K562 (cell line): ENCODE results near the gene PKD1.

Experiments
- CTCF ChIP-seq, 3 experiments: IDR thresholded peaks in 2 of 3; conservative IDR thresholded peaks in 1 of 3; 2 replicates each; pipeline ENCODE4 v1.5.1; 2011 to 2012; ENCODE audit warnings: low read length in 3 of 3, mild to moderate bottlenecking in 3 of 3, control low read depth in 2 of 3, improper control_type of control experiment in 1 of 3, inconsistent platforms in 1 of 3, low read depth in 1 of 3, mixed read lengths in 1 of 3, moderate library complexity in 1 of 3; ENCODE audit not compliant: insufficient read depth in 2 of 3
- IRF2 ChIP-seq: sonication (generic); formaldehyde crosslinking; IDR thresholded peaks from 2 replicates; pipeline ENCODE4 v1.8.1; 2022; ENCODE audit warnings: mild to moderate bottlenecking, missing genetic modification reagents
- JUNB ChIP-seq: fragments of 450-650 bp; formaldehyde crosslinking; conservative IDR thresholded peaks from 2 replicates; pipeline ENCODE4 v1.4.0; 2020; ENCODE audit warnings: mild to moderate bottlenecking
- MYC ChIP-seq, 2 experiments: fragments of 250-450 bp in 1 of 2; sonication (Bioruptor Pico) in 1 of 2; IDR thresholded peaks; 2 replicates each; pipeline versions ENCODE4 v1.5.1 to v1.6.1; 2012 to 2021; ENCODE audit warnings: low read depth in 2 of 2, borderline replicate concordance in 1 of 2, improper control_type of control experiment in 1 of 2, low read length in 1 of 2, mild to moderate bottlenecking in 1 of 2, moderate library complexity in 1 of 2
- PREB ChIP-seq: sonication (generic); formaldehyde crosslinking; IDR thresholded peaks from 2 replicates; pipeline ENCODE4 v1.8.1; 2023; ENCODE audit warnings: mild to moderate bottlenecking, missing genetic modification reagents
- SIN3A ChIP-seq, 2 experiments: fragments of 150-350 bp in 1 of 2; IDR thresholded peaks; 2 replicates each; pipeline ENCODE4 v1.6.1; 2011 to 2016; ENCODE audit warnings: borderline replicate concordance in 2 of 2, low read depth in 2 of 2, low read length in 2 of 2, mild to moderate bottlenecking in 2 of 2, moderate library complexity in 2 of 2; ENCODE audit not compliant: control insufficient read depth in 1 of 2
- SREBF2 ChIP-seq: sonication (generic); formaldehyde crosslinking; IDR thresholded peaks from 2 replicates; pipeline ENCODE4 v1.4.0; 2020; ENCODE audit warnings: mild to moderate bottlenecking, missing genetic modification reagents
- ZNF121 ChIP-seq: sonication (generic); formaldehyde crosslinking; conservative IDR thresholded peaks from 2 replicates; pipeline ENCODE4 v1.8.0; 2022; ENCODE audit warnings: missing genetic modification reagents
- ZNF140 ChIP-seq: fragments of 250-450 bp; sonication (Bioruptor Pico); IDR thresholded peaks from 2 replicates; pipeline ENCODE4 v1.8.0; 2021; ENCODE audit warnings: moderate library complexity, mild to moderate bottlenecking, inconsistent platforms

- TF ChIP-seq CTCF (IDR thresholded peaks at IDR 0.05 in 2 of 3, conservative IDR thresholded peaks at IDR 0.05 in 1 of 3; ENCODE audit: insufficient read depth in 2 of 3, low read depth in 1 of 3, low read length in 3 of 3), result no peak
- TF ChIP-seq SREBF2 (CRISPR knock-in tag), result no peak
- no peak for TF ChIP-seq PREB (CRISPR knock-in tag)
- no peak for TF ChIP-seq SIN3A (IDR thresholded peaks at IDR 0.05; ENCODE audit: borderline replicate concordance in 2 of 2, control insufficient read depth in 1 of 2, low read depth in 2 of 2, low read length in 2 of 2)
- no peak for TF ChIP-seq ZNF140 (CRISPR knock-in tag)
- TF ChIP-seq MYC (IDR thresholded peaks at IDR 0.05; ENCODE audit: low read depth, low read length), result no peak
- no peak for TF ChIP-seq MYC (CRISPR knock-in tag; IDR thresholded peaks at IDR 0.05; ENCODE audit: borderline replicate concordance, low read depth)
- no peak for TF ChIP-seq IRF2
- no peak for TF ChIP-seq ZNF121 (CRISPR knock-in tag)
- TF ChIP-seq JUNB (CRISPR knock-in tag), result no peak
Observed at GRCh38 chr16:2090481-2090776, 45.3 kb downstream of the PKD1 start.
